HepG2 (cell line): ENCODE measurements around the gene GRM1. TPM values are rescaled to one million over a fixed set of nuclear protein-coding genes. Genes with fewer than 3 reads are reported as not detected.
A peak's percentile ranks its signal among the peaks of the same experiment; 100 is the strongest.

Source experiments
- CREM ChIP-seq, 2 experiments: sonication (generic) in 1 of 2; formaldehyde crosslinking in 1 of 2; IDR thresholded peaks; 2 replicates each; pipeline versions ENCODE4 v1.4.0 to v1.6.1; 2016 to 2020; ENCODE audit warnings: antibody characterized with exemption in 1 of 2, mild to moderate bottlenecking in 1 of 2, missing genetic modification reagents in 1 of 2
- HMG20B ChIP-seq: conservative IDR thresholded peaks from 2 replicates; pipeline ENCODE4 v1.6.1; 2016; ENCODE audit warnings: missing genetic modification reagents, missing compliant biosample characterization
- ISX ChIP-seq: sonication (generic); formaldehyde crosslinking; conservative IDR thresholded peaks from 2 replicates; pipeline ENCODE4 v1.5.0; 2020; ENCODE audit warnings: missing genetic modification reagents
- RFXANK ChIP-seq: IDR thresholded peaks from 2 replicates; pipeline ENCODE4 v1.6.1; 2016
- SAFB2 ChIP-seq: sonication (generic); formaldehyde crosslinking; IDR thresholded peaks from 2 replicates; pipeline ENCODE4 v1.5.1; 2020; ENCODE audit warnings: missing genetic modification reagents, low read depth, mild to moderate bottlenecking, borderline replicate concordance
- SIN3B ChIP-seq: fragments of 150-350 bp; IDR thresholded peaks from 2 replicates; pipeline ENCODE4 v1.6.1; 2014; ENCODE audit warnings: low read length
- TBX2 ChIP-seq: sonication (generic); formaldehyde crosslinking; IDR thresholded peaks from 2 replicates; pipeline ENCODE4 v1.5.0; 2020; ENCODE audit warnings: missing genetic modification reagents, mild to moderate bottlenecking, borderline replicate concordance
- THAP11 ChIP-seq: IDR thresholded peaks from 2 replicates; pipeline ENCODE4 v1.6.1; 2016; ENCODE audit warnings: missing biosample characterization, missing genetic modification reagents
- ZFAT ChIP-seq: sonication (generic); formaldehyde crosslinking; conservative IDR thresholded peaks from 2 replicates; pipeline ENCODE4 v1.8.1; 2023; ENCODE audit warnings: missing genetic modification reagents, inconsistent platforms
- ZNF367 ChIP-seq: sonication (generic); formaldehyde crosslinking; IDR thresholded peaks from 2 replicates; pipeline ENCODE4 v1.4.0; 2020; ENCODE audit warnings: missing genetic modification reagents, borderline replicate concordance
- ZNF543 ChIP-seq: sonication (generic); formaldehyde crosslinking; IDR thresholded peaks from 2 replicates; pipeline ENCODE4 v1.4.0; 2020; ENCODE audit warnings: mild to moderate bottlenecking, missing genetic modification reagents
- ZNF572 ChIP-seq: sonication (generic); formaldehyde crosslinking; IDR thresholded peaks from 2 replicates; pipeline ENCODE4 v1.5.1; 2020; ENCODE audit warnings: mild to moderate bottlenecking, missing genetic modification reagents
- ZNF615 ChIP-seq: sonication (generic); formaldehyde crosslinking; IDR thresholded peaks from 2 replicates; pipeline ENCODE4 v1.5.0; 2020; ENCODE audit warnings: mild to moderate bottlenecking, missing genetic modification reagents, borderline replicate concordance
- ZNF747 ChIP-seq: sonication (generic); formaldehyde crosslinking; IDR thresholded peaks from 2 replicates; pipeline ENCODE4 v1.8.1; 2023; ENCODE audit warnings: missing genetic modification reagents, mild to moderate bottlenecking, borderline replicate concordance
- ZNF850 ChIP-seq: sonication (generic); formaldehyde crosslinking; conservative IDR thresholded peaks from 2 replicates; pipeline ENCODE4 v1.9.0; 2021; ENCODE audit warnings: mild to moderate bottlenecking, missing genetic modification reagents
- ZSCAN22 ChIP-seq: sonication (generic); formaldehyde crosslinking; IDR thresholded peaks from 2 replicates; pipeline ENCODE4 v1.4.0; 2020; ENCODE audit warnings: mild to moderate bottlenecking, missing genetic modification reagents
- polyA plus RNA-seq, 8 experiments: library from polyadenylated mRNA; depleted of rRNA in 3 of 8; stranded (reverse) in 7 of 8; unstranded in 1 of 8; fragments of >200 nt; fragmentation: Illumina TruSeq in 4 of 8; extraction: Trizol in 4 of 8; gene quantifications; 2 replicates each; pipeline versions ENCODE4 v1.2.1 to v1.2.3, GENCODE V29; 2011 to 2016; ENCODE audit warnings: low read depth in 4 of 8, missing spikeins in 1 of 8, mixed read lengths in 1 of 8; ENCODE audit not compliant: insufficient read depth in 1 of 8
- total RNA-seq, 5 experiments: library from RNA; depleted of rRNA; stranded (reverse); fragments of >200 nt; fragmentation: Illumina TruSeq; extraction: Trizol; gene quantifications; 2 replicates each; pipeline ENCODE4 v1.2.3, GENCODE V29; 2016; ENCODE audit warnings: low read depth in 1 of 5
- TF ChIP-seq, protein P1 (sequence below): IDR thresholded peaks from 2 replicates; pipeline ENCODE4 v1.6.1; 2016; ENCODE audit warnings: low read depth, missing genetic modification reagents, missing compliant biosample characterization
- TF ChIP-seq, protein P2 (sequence below): IDR thresholded peaks from 2 replicates; pipeline ENCODE4 v1.6.1; 2016; ENCODE audit warnings: missing compliant biosample characterization, missing genetic modification reagents, borderline replicate concordance
- TF ChIP-seq, protein P3 (sequence below): sonication (generic); formaldehyde crosslinking; conservative IDR thresholded peaks from 2 replicates; pipeline ENCODE4 v1.8.0; 2022; ENCODE audit warnings: mild to moderate bottlenecking, moderate library complexity, missing genetic modification reagents
- TF ChIP-seq, protein P4 (sequence below): sonication (generic); formaldehyde crosslinking; IDR thresholded peaks from 2 replicates; pipeline ENCODE4 v1.4.0; 2020; ENCODE audit warnings: missing genetic modification reagents; ENCODE audit errors: not compliant biosample characterization

The GRM1 gene
- total and polyA plus RNA-seq, 2 of the 13 experiments (the other 11 are each of a cell fraction or from before 2014, with no cell fraction given): 0.09 TPM; not detected in 1

DNA sequence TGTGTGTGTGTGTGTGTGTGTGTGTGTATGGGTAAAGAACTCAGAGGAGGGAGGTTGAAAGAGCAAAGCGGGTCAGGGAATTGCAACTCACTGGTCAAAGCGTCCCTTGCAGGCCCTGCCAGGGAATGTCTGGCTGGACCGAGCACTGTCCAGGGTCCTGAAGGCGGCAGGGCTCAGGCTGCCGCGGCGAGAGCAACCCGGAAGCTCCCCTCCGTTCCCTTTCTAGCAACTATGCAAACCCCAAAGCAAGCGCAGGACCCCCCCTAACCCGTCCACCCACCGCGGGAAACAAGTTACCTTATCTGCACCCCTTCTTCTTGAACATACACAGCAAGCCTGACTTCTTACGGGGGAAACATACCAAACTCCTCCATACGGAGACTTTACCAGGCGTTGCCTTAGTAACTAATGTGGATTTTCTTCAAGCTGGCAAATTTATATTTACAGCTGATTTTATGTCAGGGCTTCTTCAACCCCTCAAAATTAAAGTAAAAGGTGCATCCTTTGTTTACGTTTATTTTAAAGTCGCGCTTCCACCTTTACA is 538 bp upstream of the GRM1 start (continued):
- TF ChIP-seq, protein P1, sequence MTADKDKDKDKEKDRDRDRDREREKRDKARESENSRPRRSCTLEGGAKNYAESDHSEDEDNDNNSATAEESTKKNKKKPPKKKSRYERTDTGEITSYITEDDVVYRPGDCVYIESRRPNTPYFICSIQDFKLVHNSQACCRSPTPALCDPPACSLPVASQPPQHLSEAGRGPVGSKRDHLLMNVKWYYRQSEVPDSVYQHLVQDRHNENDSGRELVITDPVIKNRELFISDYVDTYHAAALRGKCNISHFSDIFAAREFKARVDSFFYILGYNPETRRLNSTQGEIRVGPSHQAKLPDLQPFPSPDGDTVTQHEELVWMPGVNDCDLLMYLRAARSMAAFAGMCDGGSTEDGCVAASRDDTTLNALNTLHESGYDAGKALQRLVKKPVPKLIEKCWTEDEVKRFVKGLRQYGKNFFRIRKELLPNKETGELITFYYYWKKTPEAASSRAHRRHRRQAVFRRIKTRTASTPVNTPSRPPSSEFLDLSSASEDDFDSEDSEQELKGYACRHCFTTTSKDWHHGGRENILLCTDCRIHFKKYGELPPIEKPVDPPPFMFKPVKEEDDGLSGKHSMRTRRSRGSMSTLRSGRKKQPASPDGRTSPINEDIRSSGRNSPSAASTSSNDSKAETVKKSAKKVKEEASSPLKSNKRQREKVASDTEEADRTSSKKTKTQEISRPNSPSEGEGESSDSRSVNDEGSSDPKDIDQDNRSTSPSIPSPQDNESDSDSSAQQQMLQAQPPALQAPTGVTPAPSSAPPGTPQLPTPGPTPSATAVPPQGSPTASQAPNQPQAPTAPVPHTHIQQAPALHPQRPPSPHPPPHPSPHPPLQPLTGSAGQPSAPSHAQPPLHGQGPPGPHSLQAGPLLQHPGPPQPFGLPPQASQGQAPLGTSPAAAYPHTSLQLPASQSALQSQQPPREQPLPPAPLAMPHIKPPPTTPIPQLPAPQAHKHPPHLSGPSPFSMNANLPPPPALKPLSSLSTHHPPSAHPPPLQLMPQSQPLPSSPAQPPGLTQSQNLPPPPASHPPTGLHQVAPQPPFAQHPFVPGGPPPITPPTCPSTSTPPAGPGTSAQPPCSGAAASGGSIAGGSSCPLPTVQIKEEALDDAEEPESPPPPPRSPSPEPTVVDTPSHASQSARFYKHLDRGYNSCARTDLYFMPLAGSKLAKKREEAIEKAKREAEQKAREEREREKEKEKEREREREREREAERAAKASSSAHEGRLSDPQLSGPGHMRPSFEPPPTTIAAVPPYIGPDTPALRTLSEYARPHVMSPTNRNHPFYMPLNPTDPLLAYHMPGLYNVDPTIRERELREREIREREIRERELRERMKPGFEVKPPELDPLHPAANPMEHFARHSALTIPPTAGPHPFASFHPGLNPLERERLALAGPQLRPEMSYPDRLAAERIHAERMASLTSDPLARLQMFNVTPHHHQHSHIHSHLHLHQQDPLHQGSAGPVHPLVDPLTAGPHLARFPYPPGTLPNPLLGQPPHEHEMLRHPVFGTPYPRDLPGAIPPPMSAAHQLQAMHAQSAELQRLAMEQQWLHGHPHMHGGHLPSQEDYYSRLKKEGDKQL (CRISPR knock-in tag): no peak
- peak; percentile 49; the same call in 1 of the 2 replicates for TF ChIP-seq TBX2 (CRISPR knock-in tag)
- TF ChIP-seq ISX (CRISPR knock-in tag): peak; percentile 98
- TF ChIP-seq ZNF747 (CRISPR knock-in tag): no peak
- peak; percentile 72; the same call in 1 of the 2 replicates for TF ChIP-seq ZFAT (CRISPR knock-in tag)
- TF ChIP-seq, protein P2, sequence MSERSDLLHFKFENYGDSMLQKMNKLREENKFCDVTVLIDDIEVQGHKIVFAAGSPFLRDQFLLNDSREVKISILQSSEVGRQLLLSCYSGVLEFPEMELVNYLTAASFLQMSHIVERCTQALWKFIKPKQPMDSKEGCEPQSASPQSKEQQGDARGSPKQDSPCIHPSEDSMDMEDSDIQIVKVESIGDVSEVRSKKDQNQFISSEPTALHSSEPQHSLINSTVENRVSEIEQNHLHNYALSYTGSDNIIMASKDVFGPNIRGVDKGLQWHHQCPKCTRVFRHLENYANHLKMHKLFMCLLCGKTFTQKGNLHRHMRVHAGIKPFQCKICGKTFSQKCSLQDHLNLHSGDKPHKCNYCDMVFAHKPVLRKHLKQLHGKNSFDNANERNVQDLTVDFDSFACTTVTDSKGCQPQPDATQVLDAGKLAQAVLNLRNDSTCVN: peak; percentile 96
- TF ChIP-seq ZNF543 (CRISPR knock-in tag): no peak
- TF ChIP-seq ZSCAN22 (CRISPR knock-in tag): no peak
- no peak for TF ChIP-seq ZNF850 (CRISPR knock-in tag)
- TF ChIP-seq ZNF367: peak; percentile 94; the same call in 1 of the 2 replicates
- peak; percentile 77; the same call in 1 of the 2 replicates for TF ChIP-seq HMG20B (CRISPR knock-in tag)
- TF ChIP-seq, protein P3, sequence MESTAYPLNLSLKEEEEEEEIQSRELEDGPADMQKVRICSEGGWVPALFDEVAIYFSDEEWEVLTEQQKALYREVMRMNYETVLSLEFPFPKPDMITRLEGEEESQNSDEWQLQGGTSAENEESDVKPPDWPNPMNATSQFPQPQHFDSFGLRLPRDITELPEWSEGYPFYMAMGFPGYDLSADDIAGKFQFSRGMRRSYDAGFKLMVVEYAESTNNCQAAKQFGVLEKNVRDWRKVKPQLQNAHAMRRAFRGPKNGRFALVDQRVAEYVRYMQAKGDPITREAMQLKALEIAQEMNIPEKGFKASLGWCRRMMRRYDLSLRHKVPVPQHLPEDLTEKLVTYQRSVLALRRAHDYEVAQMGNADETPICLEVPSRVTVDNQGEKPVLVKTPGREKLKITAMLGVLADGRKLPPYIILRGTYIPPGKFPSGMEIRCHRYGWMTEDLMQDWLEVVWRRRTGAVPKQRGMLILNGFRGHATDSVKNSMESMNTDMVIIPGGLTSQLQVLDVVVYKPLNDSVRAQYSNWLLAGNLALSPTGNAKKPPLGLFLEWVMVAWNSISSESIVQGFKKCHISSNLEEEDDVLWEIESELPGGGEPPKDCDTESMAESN: peak; percentile 81
- TF ChIP-seq CREM (IDR thresholded peaks at IDR 0.05): no peak
- TF ChIP-seq CREM (CRISPR knock-in tag; IDR thresholded peaks at IDR 0.05): no peak
- no peak for TF ChIP-seq ZNF615 (CRISPR knock-in tag)
- TF ChIP-seq THAP11 (CRISPR knock-in tag): peak; percentile 62; the same call in 1 of the 2 replicates
- peak; percentile 93 for TF ChIP-seq SAFB2 (CRISPR knock-in tag)
- peak; percentile 76; the same call in 1 of the 2 replicates for TF ChIP-seq RFXANK (CRISPR knock-in tag)
- TF ChIP-seq, protein P4, sequence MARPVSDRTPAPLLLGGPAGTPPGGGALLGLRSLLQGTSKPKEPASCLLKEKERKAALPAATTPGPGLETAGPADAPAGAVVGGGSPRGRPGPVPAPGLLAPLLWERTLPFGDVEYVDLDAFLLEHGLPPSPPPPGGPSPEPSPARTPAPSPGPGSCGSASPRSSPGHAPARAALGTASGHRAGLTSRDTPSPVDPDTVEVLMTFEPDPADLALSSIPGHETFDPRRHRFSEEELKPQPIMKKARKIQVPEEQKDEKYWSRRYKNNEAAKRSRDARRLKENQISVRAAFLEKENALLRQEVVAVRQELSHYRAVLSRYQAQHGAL (CRISPR knock-in tag): peak; percentile 99
- TF ChIP-seq SIN3B: no peak
- TF ChIP-seq ZNF572: no peak
